ENCODE results near the gene TEX30. TPM values are rescaled to one million over a fixed set of nuclear protein-coding genes. Genes with fewer than 3 reads are reported as not detected.

TEX30 gene
- total and polyA plus RNA-seq, 2 of the 4 experiments (the other 2 are of a cell fraction), result 8.1 to 10.4 TPM

DNA sequence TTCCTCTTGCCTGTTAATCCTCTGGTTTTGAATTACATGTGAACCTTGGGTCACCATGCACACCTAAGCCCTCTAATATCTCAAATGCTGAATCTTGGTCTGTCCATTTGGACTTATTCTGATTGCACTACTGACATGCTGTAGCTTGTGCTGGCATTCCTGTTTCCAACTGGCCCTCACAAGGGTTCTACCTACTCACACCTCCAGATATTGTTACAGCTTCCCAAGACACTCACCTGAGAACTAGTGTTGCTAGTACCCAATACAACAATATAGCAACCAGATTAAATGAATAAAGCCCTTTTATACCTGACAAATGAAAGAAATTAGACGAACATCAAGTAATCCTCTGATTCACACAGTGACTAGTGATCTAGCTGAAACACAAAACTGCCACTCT is 16.6 kb downstream of the TEX30 start:
- no TSS peak for BruUV-seq (replicated peaks)
- Histone ChIP-seq H3K23ac (ENCODE audit: low read depth, low read length) (no peak overlapping the region), H3K27me3 (ENCODE audit: control insufficient read depth, insufficient read depth, low read length) (no peaks in the 10 kb centered on the region), H3K4me1 (ENCODE audit: control insufficient read depth, insufficient read depth, low read length) (no peaks in the 10 kb centered on the region), H3K56ac (ENCODE audit: extremely low read depth, insufficient read depth, low read length) (no peak overlapping the region), H3K4ac (ENCODE audit: low read depth, low read length) (no peak overlapping the region), H4K91ac (ENCODE audit: insufficient read depth, low read depth, low read length) (no peak overlapping the region), H3K18ac (ENCODE audit: low read depth, low read length) (no peak overlapping the region), H3K9me3 (ENCODE audit: control insufficient read depth, insufficient read depth, low read length) (no peaks in the 10 kb centered on the region), H2BK20ac (ENCODE audit: low read depth, low read length) (no peak overlapping the region), H4K20me1 (ENCODE audit: insufficient read depth, low read length) (no peaks in the 10 kb centered on the region), H2AFZ (replicated peaks; ENCODE audit: low read length, poor library complexity) (no peak overlapping the region), H4K5ac (ENCODE audit: low read depth, low read length) (no peak overlapping the region), H3K27ac (ENCODE audit: insufficient read depth, low read length) (no peak overlapping the region), H2AK9ac (replicated peaks; ENCODE audit: low read depth, low read length, poor library complexity) (no peak overlapping the region), H3K79me1 (ENCODE audit: low read depth in 1 of 2, low read length in 2 of 2) (no peaks in the 10 kb centered on the region), H3K4me2 (ENCODE audit: low read depth, low read length) (no peak overlapping the region), H2BK15ac (ENCODE audit: low read depth, low read length) (no peak overlapping the region), H2BK5ac (ENCODE audit: low read depth, low read length, poor library complexity, severe bottlenecking) (no peak overlapping the region), H3K36me3 (ENCODE audit: control insufficient read depth, insufficient read depth, low read length) (no peaks in the 10 kb centered on the region), H3K9ac (ENCODE audit: low read depth, low read length) (no peak overlapping the region), H4K8ac (ENCODE audit: low read depth in 2 of 2, low read length in 2 of 2) (no peak overlapping the region), H3K14ac (replicated peaks; ENCODE audit: low read depth, low read length) (no peak overlapping the region), H2BK120ac (ENCODE audit: low read depth, low read length) (no peak overlapping the region), H2AK5ac (ENCODE audit: low read depth, low read length) (no peak overlapping the region), H3K4me3 (ENCODE audit: insufficient read depth, low read depth, low read length) (no peak overlapping the region), H3K9me1 (ENCODE audit: insufficient read depth, low read length) (no peaks in the 10 kb centered on the region)
- WGBS, 2 experiments (ENCODE audit: extremely low coverage in 2 of 2, insufficient read length in 1 of 2), result no CpG with 5 or more reads among the region's 1 CpG
- POLR2A ChIA-PET (ENCODE audit: unreplicated experiment), result interaction anchor here (0.6 kb wide), 1 partner anchor 144 kb away, joined by 3 read pairs; no protein-coding TSS in a partner anchor
- in situ Hi-C loops (cut with MboI; ENCODE audit: low sequenced_read_pairs) (no loop called here), dilution Hi-C loops (cut with HindIII; ENCODE audit: low sequenced_read_pairs, unreplicated experiment) (no loop called here), intact Hi-C loops (cut with micrococcal nuclease) (no loop called here)
- TF ChIP-seq RAD21 (IDR thresholded peaks at IDR 0.05; ENCODE audit: low read length) (no peak), SMC3 (IDR thresholded peaks at IDR 0.05; ENCODE audit: low read depth, low read length) (no peak), CHD1 (IDR thresholded peaks at IDR 0.05; ENCODE audit: low read depth, low read length) (no peak), RFX5 (IDR thresholded peaks at IDR 0.05; ENCODE audit: low read depth, low read length) (no peak)
- ATAC-seq (ENCODE audit: low read depth) (no peak), DNase-seq (no peak)
- CTCF ChIA-PET, result no interaction called here
